GM12875 (cell line): Measurements from ENCODE around the gene ANKRD23.

Experiments used
- H3K4me3 ChIP-seq: one replicate; pipeline ENCODE4 v1.5.1; 2011; ENCODE audit warnings: low read depth, low read length, control low read depth
- CTCF ChIP-seq: IDR thresholded peaks from 2 replicates; pipeline ENCODE4 v1.5.1; 2011; ENCODE audit warnings: low read depth, mild to moderate bottlenecking, control low read depth, inconsistent platforms, low read length, moderate library complexity, borderline replicate concordance; ENCODE audit not compliant: insufficient read depth

Gene ANKRD23

GRCh38 chr2:96817882-96818281 is 25.9 kb downstream of the ANKRD23 start:
- H3K4me3 ChIP-seq = no peak overlapping the region
- no peak for TF ChIP-seq CTCF

- no peak for TF ChIP-seq CTCF
- peak overlapping the region; percentile 76 for H3K4me3 ChIP-seq
These were observed 26.8 kb downstream of the ANKRD23 start for GRCh38 chr2:96816836-96817702.

GRCh38 chr2:96816127-96816835 is 27.5 kb downstream of the ANKRD23 start, which contains the start of gene CNNM3:
CNNM3 (plus strand) TSS chr2:96816268; CDS start chr2:96816278, 10 bp downstream.
- H3K4me3 ChIP-seq = peak within 1 kb of the TSS; percentile 76
- TF ChIP-seq CTCF = peak; percentile 76

- no peak for TF ChIP-seq CTCF
These were observed 28.3 kb downstream of the ANKRD23 start for GRCh38 chr2:96815326-96816126.

GRCh38 chr2:96813656-96814055 is 30.2 kb downstream of the ANKRD23 start:
- TF ChIP-seq CTCF = no peak
- H3K4me3 ChIP-seq = no peak overlapping the region

More at GRCh38 chr2:96815326-96816126, 28.3 kb downstream of the ANKRD23 start:
- peak overlapping the region; percentile 76 for H3K4me3 ChIP-seq

- no peak overlapping the region for H3K4me3 ChIP-seq
- TF ChIP-seq CTCF = no peak
These were observed 31.9 kb downstream of the ANKRD23 start for GRCh38 chr2:96811917-96812316.
